Neutrophil (primary cell): ENCODE measurements around the gene ZC2HC1B.

Experiments
- H3K27ac ChIP-seq: fragments of 200-600 bp; sonication (generic); 2 replicates; pipeline ENCODE4 v1.5.1; 2016; ENCODE audit warnings: mild to moderate bottlenecking, moderate library complexity
- H3K27me3 ChIP-seq: fragments of 200-600 bp; sonication (generic); 2 replicates; pipeline ENCODE4 v1.6.0; 2016; ENCODE audit warnings: mild to moderate bottlenecking
- H3K36me3 ChIP-seq: fragments of 200-600 bp; sonication (generic); 2 replicates; pipeline ENCODE4 v1.5.1; 2017
- H3K4me1 ChIP-seq, 2 experiments: fragments of 200-600 bp in 1 of 2; sonication (generic) in 1 of 2; 1 replicate in 1 of 2; 2 replicates in 1 of 2; pipeline versions ENCODE4 v1.5.1 to v1.6.1; 2013 to 2016; ENCODE audit warnings: low read depth in 1 of 2, low read length in 1 of 2, mild to moderate bottlenecking in 1 of 2, moderate library complexity in 1 of 2; ENCODE audit not compliant: control insufficient read depth in 1 of 2, insufficient read depth in 1 of 2
- H3K4me3 ChIP-seq, 2 experiments: fragments of 200-600 bp in 1 of 2; sonication (generic) in 1 of 2; 1 replicate in 1 of 2; 2 replicates in 1 of 2; pipeline ENCODE4 v1.5.1; 2013 to 2016; ENCODE audit warnings: low read depth in 1 of 2, low read length in 1 of 2, mild to moderate bottlenecking in 1 of 2, moderate library complexity in 1 of 2
- H3K9me3 ChIP-seq: fragments of 200-600 bp; sonication (generic); 2 replicates; pipeline ENCODE4 v1.5.1; 2016
- CTCF ChIP-seq: fragments of 200-600 bp; sonication (generic); IDR thresholded peaks from 2 replicates; pipeline ENCODE4 v1.5.1; 2016; ENCODE audit warnings: antibody characterized with exemption

ZC2HC1B gene

GRCh38 chr6:143882401-143882930 lies 18.2 kb downstream of the ZC2HC1B start:
- no peak for TF ChIP-seq CTCF
- Histone ChIP-seq H3K36me3 (no peaks in the 10 kb centered on the region), H3K27me3 (no peaks in the 10 kb centered on the region), H3K27ac (no peak overlapping the region), H3K9me3 (no peaks in the 10 kb centered on the region), H3K4me1 (no peaks in the 10 kb centered on the region), H3K4me3 (no peak overlapping the region)

- TF ChIP-seq CTCF: no peak
- Histone ChIP-seq H3K4me3 (no peak overlapping the region), H3K9me3 (no peaks in the 10 kb centered on the region), H3K27ac (no peak overlapping the region), H3K27me3 (no peaks in the 10 kb centered on the region), H3K4me1 (no peaks in the 10 kb centered on the region), H3K36me3 (no peaks in the 10 kb centered on the region)
Observed at GRCh38 chr6:143884216-143884900, 20.1 kb downstream of the ZC2HC1B start.

- H3K4me3 ChIP-seq: no peak overlapping the region
- no peaks in the 10 kb centered on the region for H3K4me1 ChIP-seq
- no peaks in the 10 kb centered on the region for H3K9me3 ChIP-seq
- TF ChIP-seq CTCF: no peak
- H3K36me3 ChIP-seq: no peaks in the 10 kb centered on the region
- H3K27ac ChIP-seq: no peak overlapping the region
- no peaks in the 10 kb centered on the region for H3K27me3 ChIP-seq
Observed at GRCh38 chr6:143885116-143885515, 20.8 kb downstream of the ZC2HC1B start.

GRCh38 chr6:143894655-143895054 lies 30.4 kb downstream of the ZC2HC1B start:
- no peak for TF ChIP-seq CTCF
- H3K36me3 ChIP-seq: no peaks in the 10 kb centered on the region
- no peaks in the 10 kb centered on the region for H3K27me3 ChIP-seq
- H3K27ac ChIP-seq: no peak overlapping the region
- H3K4me3 ChIP-seq: no peak overlapping the region
- H3K4me1 ChIP-seq: peaks cover 0 to 8% of the 10 kb centered on the region in 2 experiments
- H3K9me3 ChIP-seq: no peaks in the 10 kb centered on the region

GRCh38 chr6:143896126-143896860 lies 32.0 kb downstream of the ZC2HC1B start:
- no peak for TF ChIP-seq CTCF
- Histone ChIP-seq H3K27me3 (no peaks in the 10 kb centered on the region), H3K4me3 (no peak overlapping the region), H3K4me1 (peaks cover 0 to 8% of the 10 kb centered on the region in 2 experiments), H3K36me3 (no peaks in the 10 kb centered on the region), H3K9me3 (no peaks in the 10 kb centered on the region), H3K27ac (no peak overlapping the region)
